HepG2 (cell line): Measurements from ENCODE around the gene IL22RA1. TPM values are rescaled to one million over a fixed set of nuclear protein-coding genes. Genes with fewer than 3 reads are reported as not detected.

ENCODE experiments used
- AKAP8 ChIP-seq: sonication (generic); formaldehyde crosslinking; IDR thresholded peaks from 2 replicates; pipeline ENCODE4 v1.5.1; 2020; ENCODE audit warnings: mild to moderate bottlenecking, missing genetic modification reagents
- ATF6 ChIP-seq: sonication (generic); formaldehyde crosslinking; conservative IDR thresholded peaks from 2 replicates; pipeline ENCODE4 v1.4.0; 2020; ENCODE audit warnings: missing genetic modification reagents
- BORCS8-MEF2B ChIP-seq: sonication (generic); formaldehyde crosslinking; IDR thresholded peaks from 2 replicates; pipeline ENCODE4 v1.8.0; 2022; ENCODE audit warnings: mild to moderate bottlenecking, missing genetic modification reagents
- EEA1 ChIP-seq: sonication (generic); formaldehyde crosslinking; IDR thresholded peaks from 2 replicates; pipeline ENCODE4 v1.5.1; 2020; ENCODE audit warnings: mild to moderate bottlenecking, missing genetic modification reagents, borderline replicate concordance
- EP300 ChIP-seq, 3 experiments: sonication (generic) in 1 of 3; formaldehyde crosslinking in 1 of 3; IDR thresholded peaks; 2 replicates each; pipeline versions ENCODE4 v1.5.1 to v1.6.1; 2011 to 2020; ENCODE audit warnings: low read depth in 2 of 3, low read length in 2 of 3, borderline replicate concordance in 1 of 3, improper control_type of control experiment in 1 of 3, mild to moderate bottlenecking in 1 of 3, missing genetic modification reagents in 1 of 3, moderate library complexity in 1 of 3
- HNF4A ChIP-seq: sonication (generic); formaldehyde crosslinking; IDR thresholded peaks from 2 replicates; pipeline ENCODE4 v1.4.0; 2020; ENCODE audit warnings: missing genetic modification reagents
- KAT8 ChIP-seq: IDR thresholded peaks from 2 replicates; pipeline ENCODE4 v1.6.1; 2016; ENCODE audit warnings: missing genetic modification reagents, missing compliant biosample characterization
- NR2F2 ChIP-seq: IDR thresholded peaks from 2 replicates; pipeline ENCODE4 v1.6.1; 2012; ENCODE audit warnings: low read depth, inconsistent platforms, borderline replicate concordance
- PAXIP1 ChIP-seq: sonication (generic); formaldehyde crosslinking; conservative IDR thresholded peaks from 2 replicates; pipeline ENCODE4 v1.4.0; 2020; ENCODE audit warnings: mild to moderate bottlenecking, missing genetic modification reagents, moderate library complexity
- POLR2AphosphoS5 ChIP-seq: IDR thresholded peaks from 2 replicates; pipeline ENCODE4 v1.6.1; 2012; ENCODE audit warnings: low read depth, low read length
- ZBTB37 ChIP-seq: sonication (generic); formaldehyde crosslinking; IDR thresholded peaks from 2 replicates; pipeline ENCODE4 v1.4.0; 2020; ENCODE audit warnings: mild to moderate bottlenecking, missing genetic modification reagents
- ZC3H4 ChIP-seq: sonication (generic); formaldehyde crosslinking; IDR thresholded peaks from 2 replicates; pipeline ENCODE4 v1.4.0; 2020; ENCODE audit warnings: missing genetic modification reagents, borderline replicate concordance
- ZNF687 ChIP-seq: sonication (generic); formaldehyde crosslinking; IDR thresholded peaks from 2 replicates; pipeline ENCODE4 v1.5.1; 2020; ENCODE audit warnings: mild to moderate bottlenecking, missing genetic modification reagents, moderate library complexity
- ZNF768 ChIP-seq: sonication (generic); formaldehyde crosslinking; IDR thresholded peaks from 2 replicates; pipeline ENCODE4 v1.4.0; 2020; ENCODE audit warnings: missing genetic modification reagents
- polyA plus RNA-seq, 8 experiments: library from polyadenylated mRNA; depleted of rRNA in 3 of 8; stranded (reverse) in 7 of 8; unstranded in 1 of 8; fragments of >200 nt; fragmentation: Illumina TruSeq in 4 of 8; extraction: Trizol in 4 of 8; gene quantifications; 2 replicates each; pipeline versions ENCODE4 v1.2.1 to v1.2.3, GENCODE V29; 2011 to 2016; ENCODE audit warnings: low read depth in 4 of 8, missing spikeins in 1 of 8, mixed read lengths in 1 of 8; ENCODE audit not compliant: insufficient read depth in 1 of 8
- total RNA-seq, 5 experiments: library from RNA; depleted of rRNA; stranded (reverse); fragments of >200 nt; fragmentation: Illumina TruSeq; extraction: Trizol; gene quantifications; 2 replicates each; pipeline ENCODE4 v1.2.3, GENCODE V29; 2016; ENCODE audit warnings: low read depth in 1 of 5

IL22RA1 gene
- total and polyA plus RNA-seq, 2 of the 13 experiments (the other 11 are each of a cell fraction or from before 2014, with no cell fraction given) = 4.4 to 10.2 TPM

GRCh38 chr1:24142546-24143534, at the start of gene IL22RA1 (continued):
- TF ChIP-seq PAXIP1 (CRISPR knock-in tag) (0 out of 2 replicates have a peak, but pooled peaks have one; percentile 9), ZBTB37 (no peak), AKAP8 (CRISPR knock-in tag) (no peak), KAT8 (CRISPR knock-in tag) (0 out of 2 replicates have a peak, but pooled peaks have one; percentile 19), EEA1 (0 out of 2 replicates have a peak, but pooled peaks have one; percentile 45), ZNF687 (CRISPR knock-in tag) (peak; percentile 46), ATF6 (CRISPR knock-in tag) (no peak), POLR2AphosphoS5 (peak; percentile 54; the same call in 1 of the 2 replicates), HNF4A (CRISPR knock-in tag) (peak; percentile 68), ZC3H4 (CRISPR knock-in tag) (no peak), ZNF768 (CRISPR knock-in tag) (peak; percentile 25; the same call in 1 of the 2 replicates), BORCS8-MEF2B (CRISPR knock-in tag) (peak; percentile 51; the same call in 1 of the 2 replicates), NR2F2 (no peak), EP300 (IDR thresholded peaks at IDR 0.05; ENCODE audit: low read depth in 2 of 2, low read length in 2 of 2) (no peak), EP300 (CRISPR knock-in tag; IDR thresholded peaks at IDR 0.05; ENCODE audit: borderline replicate concordance) (no peak)
